Effector memory CD8-positive, alpha-beta T cell (primary cell): Measurements from ENCODE around the gene AIMP2.
"Not testable (repeated sequence)": the region's sequence is repeated elsewhere in the genome, so short reads cannot be mapped to it uniquely, and the experiment has no call there.

Source experiments
- ATAC-seq: fragments of 150-1000 bp; cut with Tn5 transposase; replicated peaks from 2 replicates; pipeline ENCODE4 v1.10.0; 2021; ENCODE audit warnings: mild to moderate bottlenecking, moderate library complexity
- DNase-seq, 3 experiments: peaks; one replicate each; pipeline ENCODE4 v3.0.0; 2021
- H3K27ac Mint-ChIP-seq, 2 donors: one replicate each; pipeline ENCODE4 v1.8.0; 2022; ENCODE audit warnings: mild to moderate bottlenecking in 2 of 2, mixed read lengths in 2 of 2, moderate library complexity in 2 of 2
- H3K27me3 Mint-ChIP-seq, 2 donors: one replicate each; pipeline ENCODE4 v1.8.0; 2022; ENCODE audit warnings: mixed read lengths in 2 of 2
- H3K36me3 Mint-ChIP-seq: one replicate; pipeline ENCODE4 v1.8.0; 2022; ENCODE audit warnings: mild to moderate bottlenecking, moderate library complexity, mixed read lengths; ENCODE audit not compliant: insufficient read depth
- H3K4me1 Mint-ChIP-seq, 2 donors: one replicate each; pipeline ENCODE4 v1.8.0; 2022; ENCODE audit warnings: low read depth in 2 of 2, mixed read lengths in 2 of 2
- H3K4me3 Mint-ChIP-seq, 2 donors: one replicate each; pipeline ENCODE4 v1.8.0; 2022; ENCODE audit warnings: mild to moderate bottlenecking in 2 of 2, mixed read lengths in 2 of 2, moderate library complexity in 2 of 2
- H3K9me3 Mint-ChIP-seq, 2 donors: one replicate each; pipeline ENCODE4 v1.8.0; 2022; ENCODE audit warnings: mixed read lengths in 2 of 2

Gene AIMP2

GRCh38 chr7:6032167-6032566 lies 23.1 kb downstream of the AIMP2 start:
- H3K9me3 Mint-ChIP-seq = no peaks in the 10 kb centered on the region
- DNase-seq (peak in 1 of 3 experiments; percentile 9), ATAC-seq (peak; percentile 98)
- H3K4me3 Mint-ChIP-seq = peak overlapping the region; percentile 64 to 75
- no peaks in the 10 kb centered on the region for H3K27me3 Mint-ChIP-seq
- peaks cover 15 to 23% of the 10 kb centered on the region in 2 donors for H3K4me1 Mint-ChIP-seq
- peak overlapping the region; percentile 60 to 78 for H3K27ac Mint-ChIP-seq
- peaks cover 53% of the 10 kb centered on the region for H3K36me3 Mint-ChIP-seq

DNA sequence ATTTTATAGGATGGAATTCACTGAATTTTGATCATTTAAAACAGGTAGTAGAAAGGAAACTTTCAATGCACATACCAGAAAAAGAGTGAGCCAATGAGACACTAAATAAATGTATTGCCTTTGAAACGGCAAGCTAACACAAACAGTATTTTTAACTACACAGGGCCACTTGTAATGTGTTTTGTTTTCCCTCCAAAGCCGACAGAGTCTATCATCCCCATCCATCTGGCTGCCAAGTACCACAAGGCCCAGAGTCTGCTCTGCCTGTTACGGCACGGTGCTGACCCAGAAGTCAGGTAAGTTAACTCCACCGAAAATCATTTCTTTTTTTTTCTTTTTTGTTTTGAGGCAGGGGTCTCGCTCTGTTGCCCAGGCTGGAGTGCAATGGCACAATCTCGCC lies 23.6 kb downstream of the AIMP2 start:
- DNase-seq (no peak), ATAC-seq (no peak)
- Mint-ChIP-seq H3K36me3 (peaks cover 53% of the 10 kb centered on the region), H3K4me1 (peaks cover 15 to 20% of the 10 kb centered on the region in 2 donors), H3K27ac (peak overlapping the region; percentile 60 to 78), H3K4me3 (peak overlapping the region; percentile 42 to 75), H3K9me3 (no peaks in the 10 kb centered on the region), H3K27me3 (no peaks in the 10 kb centered on the region)

DNA sequence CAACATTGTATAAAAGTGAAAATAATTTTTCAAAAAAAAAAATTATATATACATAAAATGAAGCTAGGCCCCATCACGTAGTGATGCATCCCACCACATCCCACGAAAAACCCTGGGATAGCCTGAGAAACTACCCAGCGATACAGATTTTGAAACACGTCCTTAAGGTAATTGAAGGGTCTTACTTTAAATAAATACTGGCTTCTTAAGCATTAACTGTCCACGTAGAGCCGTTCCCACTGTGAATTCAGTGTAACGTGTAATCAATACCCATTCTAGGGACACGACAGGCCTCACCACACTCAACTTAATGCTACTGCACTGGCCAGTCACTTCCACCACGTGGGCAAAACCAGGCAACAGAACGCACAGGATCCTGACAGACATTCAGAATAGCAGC lies 26.1 kb downstream of the AIMP2 start:
- Mint-ChIP-seq H3K27me3 (no peaks in the 10 kb centered on the region), H3K4me3 (no peak overlapping the region), H3K27ac (no peak overlapping the region), H3K9me3 (no peaks in the 10 kb centered on the region), H3K36me3 (peaks cover 58% of the 10 kb centered on the region), H3K4me1 (peaks cover 15 to 20% of the 10 kb centered on the region in 2 donors)
- ATAC-seq = no peak
- no peak for DNase-seq

GRCh38 chr7:6035686-6036085 lies 26.6 kb downstream of the AIMP2 start:
- DNase-seq = no peak
- no peak overlapping the region for H3K27ac Mint-ChIP-seq
- H3K4me3 Mint-ChIP-seq = no peak overlapping the region
- peaks cover 15 to 20% of the 10 kb centered on the region in 2 donors for H3K4me1 Mint-ChIP-seq
- H3K9me3 Mint-ChIP-seq = no peaks in the 10 kb centered on the region
- H3K36me3 Mint-ChIP-seq = peaks cover 64% of the 10 kb centered on the region
- no peaks in the 10 kb centered on the region for H3K27me3 Mint-ChIP-seq
- no peak for ATAC-seq

DNA sequence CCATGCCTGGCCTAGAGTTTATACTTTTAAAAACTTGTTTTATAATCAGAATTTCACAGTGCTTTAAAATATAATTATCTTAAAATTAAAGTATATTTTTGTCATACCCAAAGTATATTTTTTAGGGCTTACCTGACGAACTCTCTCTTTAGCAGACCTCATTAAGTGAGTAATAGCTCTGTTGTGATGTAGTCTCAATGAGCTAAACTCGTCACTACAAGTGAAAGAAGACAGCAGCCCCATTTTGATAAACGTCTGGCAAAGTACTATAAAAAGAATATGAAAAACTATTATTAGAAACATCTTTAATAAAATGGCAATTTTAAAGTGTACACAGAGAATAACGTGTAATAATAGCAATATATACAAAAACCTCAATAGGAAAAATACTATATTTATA lies 40.7 kb downstream of the AIMP2 start:
- Mint-ChIP-seq H3K4me3 (no peak overlapping the region), H3K9me3 (no peaks in the 10 kb centered on the region), H3K27me3 (no peaks in the 10 kb centered on the region), H3K27ac (no peak overlapping the region), H3K4me1 (peaks cover 0 to 6% of the 10 kb centered on the region in 2 donors), H3K36me3 (peaks cover 91% of the 10 kb centered on the region)
- DNase-seq (no peak), ATAC-seq (no peak)

- not testable (repeated sequence) for H3K27me3 Mint-ChIP-seq, H3K9me3 Mint-ChIP-seq, DNase-seq, H3K4me3 Mint-ChIP-seq, ATAC-seq, H3K4me1 Mint-ChIP-seq
- H3K36me3 Mint-ChIP-seq = peaks cover 88% of the 10 kb centered on the region
- H3K27ac Mint-ChIP-seq = peak overlapping the region in 1 of 2 donors; percentile 23
Observed at GRCh38 chr7:6051185-6051584, 42.1 kb downstream of the AIMP2 start.

DNA sequence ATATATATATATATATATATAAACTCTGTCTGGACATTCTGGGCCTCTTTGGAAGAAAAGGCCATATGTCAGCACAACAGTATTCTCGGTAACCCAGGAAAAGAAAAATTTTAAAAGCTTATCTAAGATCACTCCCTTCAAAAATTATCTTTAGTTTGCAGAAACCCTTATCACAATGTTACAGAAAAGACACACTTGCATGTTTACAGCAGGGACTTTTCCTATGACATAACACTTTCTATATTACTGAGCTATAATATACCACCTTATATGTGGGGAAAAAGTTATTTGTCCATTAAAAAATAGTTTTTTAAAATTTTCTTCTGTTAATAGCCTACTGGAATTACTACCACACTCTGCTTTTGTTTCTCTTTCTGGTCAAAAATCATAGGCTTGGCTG lies 47.5 kb downstream of the AIMP2 start:
- DNase-seq (no peak), ATAC-seq (no peak)
- Mint-ChIP-seq H3K9me3 (no peaks in the 10 kb centered on the region), H3K4me3 (no peak overlapping the region), H3K27me3 (no peaks in the 10 kb centered on the region), H3K27ac (no peak overlapping the region), H3K36me3 (peaks cover 58% of the 10 kb centered on the region), H3K4me1 (peaks cover 14 to 25% of the 10 kb centered on the region in 2 donors)

GRCh38 chr7:6057316-6058129 lies 48.5 kb downstream of the AIMP2 start:
- Mint-ChIP-seq H3K27me3 (no peaks in the 10 kb centered on the region), H3K36me3 (peaks cover 49% of the 10 kb centered on the region), H3K4me1 (peaks cover 14 to 25% of the 10 kb centered on the region in 2 donors), H3K9me3 (no peaks in the 10 kb centered on the region), H3K4me3 (peak overlapping the region; percentile 92 to 93), H3K27ac (peak overlapping the region; percentile 93 to 95)
- DNase-seq (no peak), ATAC-seq (no peak)

- H3K27ac Mint-ChIP-seq, ATAC-seq, H3K27me3 Mint-ChIP-seq, H3K9me3 Mint-ChIP-seq, DNase-seq: not testable (repeated sequence)
- Mint-ChIP-seq H3K4me3 (peak overlapping the region; percentile 92 to 93), H3K36me3 (peaks cover 25% of the 10 kb centered on the region), H3K4me1 (peaks cover 14 to 21% of the 10 kb centered on the region in 2 donors)
Observed at GRCh38 chr7:6059941-6060340, 50.9 kb downstream of the AIMP2 start.

- H3K36me3 Mint-ChIP-seq = no peaks in the 10 kb centered on the region
- H3K4me3 Mint-ChIP-seq = no peak overlapping the region
- ATAC-seq (no peak), DNase-seq (no peak)
- H3K9me3 Mint-ChIP-seq = no peaks in the 10 kb centered on the region
- no peaks in the 10 kb centered on the region for H3K27me3 Mint-ChIP-seq
- no peaks in the 10 kb centered on the region for H3K4me1 Mint-ChIP-seq
- H3K27ac Mint-ChIP-seq = no peak overlapping the region
Observed at GRCh38 chr7:6071406-6071805, 62.3 kb downstream of the AIMP2 start.
